ENCODE results near the gene WFDC12.

The WFDC12 gene

GRCh38 chr20:45092898-45093297 is 31.4 kb downstream of the WFDC12 start:
- FAIRE-seq (no peak), DNase-seq (ENCODE audit: low spot score) (no peak)

GRCh38 chr20:45091366-45091765 is 32.9 kb downstream of the WFDC12 start:
- no peak for DNase-seq (ENCODE audit: low spot score)
- no peak for FAIRE-seq

GRCh38 chr20:45090481-45090880 is 33.8 kb downstream of the WFDC12 start:
- FAIRE-seq (no peak), DNase-seq (ENCODE audit: low spot score) (no peak)

GRCh38 chr20:45088247-45088646 is 36.0 kb downstream of the WFDC12 start:
- DNase-seq (ENCODE audit: low spot score) = no peak
- FAIRE-seq = no peak

GRCh38 chr20:45087814-45088213 is 36.5 kb downstream of the WFDC12 start:
- DNase-seq (ENCODE audit: low spot score) (no peak), FAIRE-seq (no peak)

GRCh38 chr20:45087097-45087790 is 37.0 kb downstream of the WFDC12 start:
- DNase-seq (ENCODE audit: low spot score) (no peak), FAIRE-seq (no peak)

GRCh38 chr20:45085867-45086266 is 38.4 kb downstream of the WFDC12 start:
- no peak for FAIRE-seq
- DNase-seq (ENCODE audit: low spot score) = no peak

GRCh38 chr20:45085289-45085688 is 39.0 kb downstream of the WFDC12 start:
- DNase-seq (ENCODE audit: low spot score) = no peak
- FAIRE-seq = no peak

- FAIRE-seq = no peak
- DNase-seq (ENCODE audit: low spot score) = no peak
Measured at GRCh38 chr20:45083127-45083526, 41.1 kb downstream of the WFDC12 start.

- no peak for FAIRE-seq
- DNase-seq (ENCODE audit: low spot score) = no peak
Measured at GRCh38 chr20:45082468-45082867, 41.8 kb downstream of the WFDC12 start.

GRCh38 chr20:45080867-45081624 is 43.2 kb downstream of the WFDC12 start:
- DNase-seq (ENCODE audit: low spot score) (peak; percentile 36), FAIRE-seq (peak; percentile 5)

GRCh38 chr20:45077559-45077958 is 46.7 kb downstream of the WFDC12 start:
- no peak for DNase-seq (ENCODE audit: low spot score)
- no peak for FAIRE-seq
